ENCODE results near the gene EHMT1.

GRCh38 chr9:137804908-137805630 is 186.3 kb downstream of the EHMT1 start:
- no peak for TF ChIP-seq HNRNPUL1 (IDR thresholded peaks at IDR 0.05; ENCODE audit: low read length)
- no peak for TF ChIP-seq ZNF764 (CRISPR knock-in tag; IDR thresholded peaks at IDR 0.05; ENCODE audit: low read depth)
- TF ChIP-seq THRB (CRISPR knock-in tag; conservative IDR thresholded peaks at IDR 0.05) = no peak
- no peak for TF ChIP-seq GABPA (tag; conservative IDR thresholded peaks at IDR 0.05; ENCODE audit: low read depth)
- TF ChIP-seq CTCF (IDR thresholded peaks at IDR 0.05 in 2 of 3, conservative IDR thresholded peaks at IDR 0.05 in 1 of 3; ENCODE audit: insufficient read depth in 2 of 3, low read depth in 1 of 3, low read length in 3 of 3) = no peak
- no peak for TF ChIP-seq KDM1A (IDR thresholded peaks at IDR 0.05)
- TF ChIP-seq GTF2F1 (IDR thresholded peaks at IDR 0.05; ENCODE audit: low read depth, low read length) = no peak
- no peak for TF ChIP-seq RBM34 (IDR thresholded peaks at IDR 0.05; ENCODE audit: borderline replicate concordance, insufficient read depth, low read length)
- TF ChIP-seq ATF3 (IDR thresholded peaks at IDR 0.05) = no peak; the same call in 1 of the 2 replicates
- no peak for TF ChIP-seq ATF3 (CRISPR knock-in tag; conservative IDR thresholded peaks at IDR 0.05)
- no peak for TF ChIP-seq TSHZ1 (CRISPR knock-in tag; IDR thresholded peaks at IDR 0.05)
- TF ChIP-seq EP300 (IDR thresholded peaks at IDR 0.05; ENCODE audit: low read length) = no peak
- no peak for TF ChIP-seq MLX (CRISPR knock-in tag; conservative IDR thresholded peaks at IDR 0.05)
- no peak for TF ChIP-seq NR2C1 (IDR thresholded peaks at IDR 0.05)
- no peak for TF ChIP-seq NR2C1 (tag; IDR thresholded peaks at IDR 0.05)
